C4-2B (cell line): ENCODE results near the gene IQCK.

Experiments
- H3K27ac ChIP-seq: fragments of 450-650 bp; 2 replicates; pipeline ENCODE4 v1.5.1; 2017
- ZFX ChIP-seq: fragments of 450-650 bp; IDR thresholded peaks from 2 replicates; pipeline ENCODE4 v1.6.1; 2017
- TF ChIP-seq, protein P1 (sequence below): fragments of 450-650 bp; conservative IDR thresholded peaks from 2 replicates; pipeline ENCODE4 v1.5.1; 2017; ENCODE audit warnings: mild to moderate bottlenecking

The IQCK gene

DNA sequence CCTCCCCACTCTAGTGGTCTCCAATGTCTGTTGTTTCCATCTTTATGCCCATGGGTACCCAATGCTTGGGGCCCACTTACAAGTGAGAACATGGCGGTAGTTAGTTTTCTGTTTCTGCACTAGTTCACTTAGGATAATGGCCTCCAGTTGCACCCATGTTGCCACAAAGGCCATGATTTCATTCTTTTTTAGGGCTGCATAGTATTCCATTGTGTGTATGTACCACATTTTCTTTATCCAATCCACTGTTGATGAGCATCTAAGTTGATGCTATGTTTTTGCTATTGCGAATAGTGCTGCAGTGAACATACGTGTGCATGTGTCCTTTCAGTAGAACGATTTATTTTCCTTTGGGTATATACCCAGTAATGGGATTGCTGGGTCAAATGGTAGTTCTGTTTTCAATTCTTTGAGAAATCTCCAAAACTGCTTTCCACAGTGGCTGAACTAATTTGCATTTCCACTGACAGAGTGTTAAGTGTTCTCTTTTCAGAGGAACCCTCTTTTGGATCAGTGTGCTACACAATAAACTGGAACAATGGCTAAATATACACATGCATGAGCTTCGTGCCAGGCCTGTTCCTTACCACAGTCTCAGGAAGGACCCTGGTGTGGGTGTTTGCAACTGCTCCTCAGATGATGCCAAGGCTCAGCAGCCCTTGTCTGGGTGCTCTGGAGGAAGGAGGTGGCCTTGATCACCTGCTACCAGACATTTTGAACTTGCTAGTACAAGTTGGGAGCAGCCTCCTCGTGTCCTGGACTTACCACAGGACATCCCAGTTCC is 34.4 kb upstream of the IQCK start:
- TF ChIP-seq ZFX, result no peak
- TF ChIP-seq, protein P1, sequence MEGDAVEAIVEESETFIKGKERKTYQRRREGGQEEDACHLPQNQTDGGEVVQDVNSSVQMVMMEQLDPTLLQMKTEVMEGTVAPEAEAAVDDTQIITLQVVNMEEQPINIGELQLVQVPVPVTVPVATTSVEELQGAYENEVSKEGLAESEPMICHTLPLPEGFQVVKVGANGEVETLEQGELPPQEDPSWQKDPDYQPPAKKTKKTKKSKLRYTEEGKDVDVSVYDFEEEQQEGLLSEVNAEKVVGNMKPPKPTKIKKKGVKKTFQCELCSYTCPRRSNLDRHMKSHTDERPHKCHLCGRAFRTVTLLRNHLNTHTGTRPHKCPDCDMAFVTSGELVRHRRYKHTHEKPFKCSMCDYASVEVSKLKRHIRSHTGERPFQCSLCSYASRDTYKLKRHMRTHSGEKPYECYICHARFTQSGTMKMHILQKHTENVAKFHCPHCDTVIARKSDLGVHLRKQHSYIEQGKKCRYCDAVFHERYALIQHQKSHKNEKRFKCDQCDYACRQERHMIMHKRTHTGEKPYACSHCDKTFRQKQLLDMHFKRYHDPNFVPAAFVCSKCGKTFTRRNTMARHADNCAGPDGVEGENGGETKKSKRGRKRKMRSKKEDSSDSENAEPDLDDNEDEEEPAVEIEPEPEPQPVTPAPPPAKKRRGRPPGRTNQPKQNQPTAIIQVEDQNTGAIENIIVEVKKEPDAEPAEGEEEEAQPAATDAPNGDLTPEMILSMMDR, result no peak
- H3K27ac ChIP-seq, result no peak overlapping the region

DNA sequence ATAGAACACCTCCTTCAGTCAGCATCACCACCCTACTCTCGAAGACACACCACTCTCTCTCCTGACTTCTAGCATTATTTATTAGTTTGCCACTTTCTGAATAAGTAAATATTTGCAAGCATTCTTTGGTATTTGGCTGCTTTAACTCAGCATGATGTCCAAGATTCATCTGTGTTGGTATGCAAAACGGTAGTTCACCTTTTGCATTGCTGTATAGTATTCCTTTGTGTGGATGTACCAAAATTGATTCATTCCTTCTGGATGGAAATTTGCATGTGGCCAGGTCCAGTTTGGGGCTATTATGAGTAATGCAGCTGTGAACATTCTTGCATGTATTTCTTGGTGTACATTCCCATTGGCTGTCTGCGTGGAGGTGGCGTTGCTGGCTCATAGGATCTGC is 32.9 kb upstream of the IQCK start:
- TF ChIP-seq, protein P1, result no peak
- TF ChIP-seq ZFX, result no peak
- H3K27ac ChIP-seq, result no peak overlapping the region

DNA sequence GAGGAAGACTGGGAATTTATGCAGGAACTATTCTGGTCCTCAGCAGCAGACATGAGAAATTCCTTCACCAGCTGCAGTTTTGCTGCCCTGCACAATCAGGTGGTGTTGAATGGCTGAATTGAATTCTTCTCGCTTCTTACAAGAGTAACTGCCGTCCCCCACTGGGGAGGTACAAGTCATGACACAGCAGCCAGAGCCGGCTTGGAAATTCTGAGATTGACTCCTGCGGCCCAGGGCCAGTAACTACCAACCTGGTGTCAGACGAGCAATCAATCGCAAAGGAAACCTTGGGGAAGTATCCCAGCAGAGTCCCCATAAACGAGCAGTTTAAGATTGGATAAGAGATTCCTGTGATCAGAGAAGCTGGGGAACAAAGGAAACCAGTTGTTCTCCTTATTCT is 30.8 kb upstream of the IQCK start:
- TF ChIP-seq, protein P1, result no peak
- no peak for TF ChIP-seq ZFX
- H3K27ac ChIP-seq, result no peak overlapping the region

DNA sequence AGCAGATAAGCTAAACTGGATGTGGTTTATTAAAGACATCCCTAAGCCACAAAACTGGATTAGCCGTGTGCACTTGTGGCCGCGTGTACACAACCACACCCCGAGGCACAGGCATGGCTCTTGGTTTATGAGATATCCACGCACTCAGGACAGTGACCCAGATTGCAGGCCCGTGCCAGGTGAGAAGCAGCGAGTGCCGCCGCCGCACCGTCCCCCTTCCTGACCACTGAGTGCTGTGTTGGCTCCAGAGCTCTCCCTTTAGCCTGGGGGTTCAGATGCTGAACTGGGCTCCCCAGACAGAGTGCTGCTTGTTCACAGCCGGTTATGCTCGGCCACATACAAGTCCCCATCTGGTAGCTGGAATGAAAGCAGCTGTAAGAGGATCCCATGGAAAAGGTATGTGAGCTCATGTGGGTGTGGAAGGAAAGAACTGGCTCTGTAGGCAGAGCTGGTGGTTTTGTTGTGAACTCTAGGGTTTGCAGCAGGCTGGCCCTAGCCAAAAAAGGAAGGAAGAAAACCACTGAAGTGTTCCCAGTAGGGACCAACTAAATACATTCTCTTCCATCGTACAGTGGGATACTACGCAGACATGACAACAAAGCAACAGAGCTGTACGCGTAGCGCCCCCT is 29.6 kb upstream of the IQCK start:
- H3K27ac ChIP-seq, result no peak overlapping the region
- no peak for TF ChIP-seq ZFX
- TF ChIP-seq, protein P1, result no peak

DNA sequence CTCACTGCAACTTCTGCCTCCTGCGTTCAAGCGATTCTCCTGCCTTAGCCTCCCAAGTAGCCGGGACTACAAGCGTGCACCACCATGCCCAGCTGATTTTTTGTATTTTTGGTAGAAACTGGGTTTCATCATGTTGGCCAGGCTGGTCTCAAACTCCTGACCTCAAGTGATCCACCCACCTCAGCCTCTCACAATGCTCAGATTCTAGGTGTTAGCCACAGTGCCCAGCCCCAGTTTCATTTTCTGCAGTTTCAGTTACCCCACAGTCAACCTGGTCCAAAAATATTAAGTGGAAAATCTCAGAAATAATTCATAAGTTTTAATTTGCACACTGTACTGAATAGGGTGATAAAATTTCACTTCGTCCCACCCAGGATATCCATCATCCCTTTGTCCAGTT is 28.7 kb upstream of the IQCK start:
- no peak for TF ChIP-seq ZFX
- TF ChIP-seq, protein P1, result no peak
- H3K27ac ChIP-seq, result no peak overlapping the region

DNA sequence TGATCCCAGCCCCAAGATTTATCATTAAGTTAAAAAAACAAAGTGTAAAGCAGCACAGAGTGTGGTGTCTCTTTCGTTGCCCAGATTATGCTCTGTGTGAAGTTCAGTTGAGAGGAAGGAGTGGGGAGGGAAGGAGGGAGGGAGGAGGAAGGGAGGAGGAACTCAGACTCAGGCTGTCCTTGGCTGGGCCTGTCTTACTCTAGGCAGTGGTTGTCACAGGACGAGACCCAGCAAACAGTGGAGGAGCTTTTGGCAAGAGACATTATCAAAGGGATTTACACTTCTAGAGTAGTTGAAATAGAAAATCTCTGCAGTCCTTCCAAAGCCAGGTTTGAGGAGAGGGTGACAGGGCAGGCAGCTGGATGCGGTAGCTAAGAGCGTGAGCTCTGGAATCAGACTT is 27.9 kb upstream of the IQCK start:
- H3K27ac ChIP-seq, result no peak overlapping the region
- no peak for TF ChIP-seq ZFX
- TF ChIP-seq, protein P1, result no peak

DNA sequence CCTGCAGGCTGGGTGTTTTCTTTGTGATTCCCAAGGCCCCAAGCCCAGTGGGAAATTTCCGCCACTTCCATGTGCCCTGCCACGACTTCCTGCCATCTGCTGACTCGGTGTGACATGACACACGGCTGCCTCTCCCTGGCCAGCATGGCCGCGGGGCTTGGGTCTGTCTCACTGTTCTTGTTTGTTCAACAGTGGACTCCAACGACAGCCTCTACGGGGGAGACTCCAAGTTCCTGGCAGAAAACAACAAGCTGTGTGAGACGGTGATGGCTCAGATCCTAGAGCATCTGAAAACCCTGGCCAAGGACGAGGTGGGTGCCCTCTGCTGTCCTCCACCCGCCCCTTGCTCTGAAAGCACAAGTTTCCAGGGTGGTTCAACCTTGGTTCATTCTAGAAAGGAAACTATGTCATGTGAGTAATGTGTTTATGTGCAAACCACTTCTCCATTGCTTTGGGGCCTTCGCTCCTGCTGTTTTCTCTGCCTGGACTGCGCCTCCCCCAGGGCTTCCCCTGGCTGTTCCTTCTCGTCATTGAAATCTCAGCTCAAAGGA is 26.8 kb upstream of the IQCK start:
- TF ChIP-seq ZFX, result no peak
- TF ChIP-seq, protein P1, result no peak
- H3K27ac ChIP-seq, result no peak overlapping the region
